Measurements from ENCODE around the gene BGN.

The BGN gene

GRCh38 chrX:153505361-153505760, 10.6 kb downstream of the BGN start:
- no peak for DNase-seq (ENCODE audit: low read depth)
- TF ChIP-seq CTCF (IDR thresholded peaks at IDR 0.05; ENCODE audit: low read depth, low read length) (no peak), MAX (IDR thresholded peaks at IDR 0.05; ENCODE audit: low read depth, low read length) (no peak), MYC (IDR thresholded peaks at IDR 0.05; ENCODE audit: low read depth, low read length) (no peak)
- no peak overlapping the region for H3K4me3 ChIP-seq (ENCODE audit: low read depth, low read length)

- TF ChIP-seq CTCF (IDR thresholded peaks at IDR 0.05; ENCODE audit: low read depth, low read length): peak; percentile 69
- no peak for TF ChIP-seq MAX (IDR thresholded peaks at IDR 0.05; ENCODE audit: low read depth, low read length)
- TF ChIP-seq POLR2A (IDR thresholded peaks at IDR 0.05; ENCODE audit: extremely low read depth, insufficient read length): no peak
- no peak for TF ChIP-seq MYC (IDR thresholded peaks at IDR 0.05; ENCODE audit: low read depth, low read length)
- no peak overlapping the region for H3K4me3 ChIP-seq (ENCODE audit: low read depth, low read length)
- peak; percentile 74 for DNase-seq (ENCODE audit: low read depth)
Measured at GRCh38 chrX:153507484-153508178, 12.9 kb downstream of the BGN start.

GRCh38 chrX:153509592-153509991, 14.8 kb downstream of the BGN start:
- TF ChIP-seq MYC (IDR thresholded peaks at IDR 0.05; ENCODE audit: low read depth, low read length) (no peak), MAX (IDR thresholded peaks at IDR 0.05; ENCODE audit: low read depth, low read length) (no peak), CTCF (IDR thresholded peaks at IDR 0.05; ENCODE audit: low read depth, low read length) (no peak), POLR2A (IDR thresholded peaks at IDR 0.05; ENCODE audit: extremely low read depth, insufficient read length) (no peak)
- H3K4me3 ChIP-seq (ENCODE audit: low read depth, low read length): no peak overlapping the region
- no peak for DNase-seq (ENCODE audit: low read depth)

GRCh38 chrX:153510383-153510782, 15.6 kb downstream of the BGN start:
- H3K4me3 ChIP-seq (ENCODE audit: low read depth, low read length): no peak overlapping the region
- no peak for DNase-seq (ENCODE audit: low read depth)
- TF ChIP-seq MAX (IDR thresholded peaks at IDR 0.05; ENCODE audit: low read depth, low read length): no peak
- no peak for TF ChIP-seq CTCF (IDR thresholded peaks at IDR 0.05; ENCODE audit: low read depth, low read length)
- TF ChIP-seq MYC (IDR thresholded peaks at IDR 0.05; ENCODE audit: low read depth, low read length): no peak
- TF ChIP-seq POLR2A (IDR thresholded peaks at IDR 0.05; ENCODE audit: extremely low read depth, insufficient read length): no peak

GRCh38 chrX:153511784-153512500, 17.2 kb downstream of the BGN start:
- H3K4me3 ChIP-seq (ENCODE audit: low read depth, low read length): no peak overlapping the region
- TF ChIP-seq POLR2A (IDR thresholded peaks at IDR 0.05; ENCODE audit: extremely low read depth, insufficient read length) (no peak), MYC (IDR thresholded peaks at IDR 0.05; ENCODE audit: low read depth, low read length) (no peak), CTCF (IDR thresholded peaks at IDR 0.05; ENCODE audit: low read depth, low read length) (no peak), MAX (IDR thresholded peaks at IDR 0.05; ENCODE audit: low read depth, low read length) (no peak)
- no peak for DNase-seq (ENCODE audit: low read depth)
